Astrocyte (in vitro differentiated cells and primary cell): Measurements from ENCODE around the gene ARFGAP2.

Experiments
- CTCF ChIP-seq: IDR thresholded peaks from 2 replicates; pipeline ENCODE4 v1.5.1; 2011; ENCODE audit warnings: low read depth, mild to moderate bottlenecking, inconsistent platforms, low read length, moderate library complexity; ENCODE audit not compliant: insufficient read depth
- EZH2 ChIP-seq: IDR thresholded peaks from 2 replicates; pipeline ENCODE4 v1.6.1; 2012; ENCODE audit warnings: mild to moderate bottlenecking, low read length, inconsistent platforms; ENCODE audit not compliant: insufficient read depth

GRCh38 chr11:47157805-47158204 lies 18.9 kb downstream of the ARFGAP2 start:
- no peak for TF ChIP-seq EZH2
- TF ChIP-seq CTCF, result no peak
